Pancreas (tissue), 10 donors: Measurements from ENCODE around the gene PFN4. TPM values are rescaled to one million over a fixed set of nuclear protein-coding genes. Genes with fewer than 3 reads are reported as not detected.
A peak's percentile ranks its signal among the peaks of the same experiment; 100 is the strongest.

ENCODE experiments used
- ATAC-seq, 4 donors: fragments of 200-7000 bp; cut with Tn5 transposase; one replicate each; pipeline versions ENCODE4 v1.8.0 to v1.9.1; 2020; ENCODE audit warnings: mild to moderate bottlenecking in 4 of 4, moderate library complexity in 4 of 4
- DNase-seq, 6 donors: peaks; one replicate each; pipeline ENCODE4 v3.0.0-alpha.2; 2020
- FAIRE-seq: peaks from 2 replicates; lab custom pipeline; 2012; peaks lifted over from hg19 to GRCh38; lab: Jason Lieb, UNC
- H3K27ac ChIP-seq, 4 donors: fragments of 200-600 bp; sonication (generic); 1 replicate in 3 of 4; 2 replicates in 1 of 4; pipeline versions ENCODE4 v1.5.0 to v1.8.0; 2020
- H3K27me3 ChIP-seq, 4 donors: fragments of 200-600 bp; one replicate each; pipeline ENCODE4 v1.8.0; 2021
- H3K36me3 ChIP-seq, 3 donors: fragments of 200-600 bp; sonication (generic) in 1 of 3; one replicate each; pipeline versions ENCODE4 v1.5.0 to v1.8.0; 2020 to 2021
- H3K4me1 ChIP-seq, 3 donors: fragments of 200-600 bp; one replicate each; pipeline ENCODE4 v1.8.0; 2021
- H3K4me3 ChIP-seq, 4 donors: fragments of 200-600 bp; sonication (generic) in 2 of 4; one replicate each; pipeline versions ENCODE4 v1.5.0 to v1.8.0; 2020 to 2021
- H3K9me3 ChIP-seq, 4 donors: fragments of 200-600 bp; one replicate each; pipeline ENCODE4 v1.8.0; 2021
- CTCF ChIP-seq, 4 donors: fragments of 200-600 bp; sonication (generic) in 3 of 4; IDR thresholded peaks; one replicate each; pipeline versions ENCODE4 v1.5.0 to v1.8.0; 2021; ENCODE audit warnings: antibody characterized with exemption in 4 of 4
- WGBS, 2 donors: extraction: QIAGEN DNeasy Blood & Tissue Kit; methylation state at CpG; one replicate each; pipeline ENCODE4 v1.1.7; 2013; 5-methylcytosine and 5-hydroxymethylcytosine counted together
- intact Hi-C, 3 donors: fragments of 100-400 bp; cut with DNase I; formaldehyde crosslinking; loops; one replicate each; pipeline versions ENCODE4 v1.11.1 to v1.14.2; 2022
- polyA plus RNA-seq, 2 donors: library from polyadenylated mRNA; stranded (reverse); fragments of 200-250 nt; gene quantifications; one replicate each; pipeline ENCODE4 v1.2.3, GENCODE V29; 2013
- total RNA-seq, 6 donors: library from RNA; stranded (reverse); fragmentation: NEBNext Ultra II Directional in 4 of 6; extraction: Animal tissue kit (Norgen Biotek cat#: 25700) in 4 of 6; gene quantifications; one replicate each; pipeline versions ENCODE4 v1.2.1 to v1.2.4, GENCODE V29; 2021 to 2023
- donor health status: healthy with polysubstance abuse.
- donor health status: DM: no; HTN: no; CAD: no; lungs with moderate emphysema.
- donor health status: DM: no; HTN: no; CAD: no.
- donor health status: control.
- donor health status: control.
- donor health status: Bipolar disorder and iron deficiency.
- donor health status: DM: yes; HTN: yes; CAD: no.
- donor health status: DM: no; HTN: no; CAD: no.
- donor health status: DM: no; HTN: no; CAD: no.
- donor health status: DM: yes; HTN: yes; CAD: no.

The PFN4 gene
- total and polyA plus RNA-seq, 8 donors: 0.16 to 0.63 (median 0.41) TPM

GRCh38 chr2:24107336-24107735 lies 15.8 kb downstream of the PFN4 start:
- ATAC-seq: no peak
- no peaks in the 10 kb centered on the region for H3K9me3 ChIP-seq
- H3K36me3 ChIP-seq: no peaks in the 10 kb centered on the region
- H3K27ac ChIP-seq: no peak overlapping the region
- H3K4me3 ChIP-seq: no peak overlapping the region
- DNase-seq: no peak
- WGBS, 2 donors: 36 to 93% methylated on average over 1 of the region's 1 CpG
- no peak for FAIRE-seq
- H3K4me1 ChIP-seq: no peaks in the 10 kb centered on the region
- H3K27me3 ChIP-seq: no peaks in the 10 kb centered on the region
- intact Hi-C loops: no loop called here
- TF ChIP-seq CTCF (IDR thresholded peaks at IDR 0.05): no peak

- Histone ChIP-seq H3K27ac (no peak overlapping the region), H3K4me3 (no peak overlapping the region), H3K27me3 (no peaks in the 10 kb centered on the region), H3K9me3 (no peaks in the 10 kb centered on the region), H3K4me1 (no peaks in the 10 kb centered on the region), H3K36me3 (no peaks in the 10 kb centered on the region)
- no peak for ATAC-seq
- TF ChIP-seq CTCF (IDR thresholded peaks at IDR 0.05): no peak
- intact Hi-C loops: no loop called here
- no peak for DNase-seq
- no peak for FAIRE-seq
These were observed 16.3 kb downstream of the PFN4 start for GRCh38 chr2:24106786-24107185.

- intact Hi-C loops: no loop called here
- no peak for TF ChIP-seq CTCF (IDR thresholded peaks at IDR 0.05)
- Histone ChIP-seq H3K9me3 (no peaks in the 10 kb centered on the region), H3K4me3 (no peak overlapping the region), H3K27me3 (no peaks in the 10 kb centered on the region), H3K36me3 (no peaks in the 10 kb centered on the region), H3K4me1 (no peaks in the 10 kb centered on the region), H3K27ac (no peak overlapping the region)
- DNase-seq (no peak), FAIRE-seq (no peak), ATAC-seq (no peak)
- WGBS, 2 donors: 28 to 50% methylated on average over 2 of the region's 2 CpGs
These were observed 17.3 kb downstream of the PFN4 start for GRCh38 chr2:24105816-24106215.

GRCh38 chr2:24104906-24105305 lies 18.2 kb downstream of the PFN4 start:
- no peak overlapping the region for H3K4me3 ChIP-seq
- TF ChIP-seq CTCF (IDR thresholded peaks at IDR 0.05): no peak
- ATAC-seq (no peak), FAIRE-seq (no peak), DNase-seq (no peak)
- intact Hi-C loops: no loop called here
- WGBS, 2 donors: 73 to 86% methylated on average over 4 of the region's 4 CpGs
- H3K4me1 ChIP-seq: no peaks in the 10 kb centered on the region
- no peak overlapping the region for H3K27ac ChIP-seq
- H3K36me3 ChIP-seq: no peaks in the 10 kb centered on the region
- H3K9me3 ChIP-seq: no peaks in the 10 kb centered on the region
- H3K27me3 ChIP-seq: no peaks in the 10 kb centered on the region

- intact Hi-C loops: no loop called here
- Histone ChIP-seq H3K9me3 (no peaks in the 10 kb centered on the region), H3K36me3 (no peaks in the 10 kb centered on the region), H3K27ac (no peak overlapping the region), H3K27me3 (no peaks in the 10 kb centered on the region), H3K4me1 (no peaks in the 10 kb centered on the region), H3K4me3 (no peak overlapping the region)
- FAIRE-seq: no peak
- DNase-seq: peak in 1 of 6 donors; percentile 51
- no peak for ATAC-seq
- WGBS, 2 donors: 93 to 94% methylated on average over 8 of the region's 8 CpGs
- TF ChIP-seq CTCF (IDR thresholded peaks at IDR 0.05): no peak
These were observed 19.0 kb downstream of the PFN4 start for GRCh38 chr2:24104110-24104650.
